RCC 7860 (cell line): ENCODE measurements around the gene PSMA4.
A peak's percentile ranks its signal among the peaks of the same experiment; 100 is the strongest.
"Not testable (repeated sequence)": the region's sequence is repeated elsewhere in the genome, so short reads cannot be mapped to it uniquely, and the experiment has no call there.

Experiments
- DNase-seq: peaks from one replicate; pipeline ENCODE4 v3.0.0-alpha.2; 2015; ENCODE audit warnings: low spot score
- FAIRE-seq: peaks from 2 replicates; lab custom pipeline; 2012; peaks lifted over from hg19 to GRCh38; lab: Jason Lieb, UNC

The PSMA4 gene

GRCh38 chr15:78550815-78551214, 10.6 kb downstream of the PSMA4 start:
- no peak for FAIRE-seq
- DNase-seq, result no peak

- FAIRE-seq (no peak), DNase-seq (no peak)
Measured at GRCh38 chr15:78551902-78552301, 11.7 kb downstream of the PSMA4 start.

GRCh38 chr15:78552597-78552996, 12.4 kb downstream of the PSMA4 start:
- DNase-seq (no peak), FAIRE-seq (no peak)

- not testable (repeated sequence) for DNase-seq, FAIRE-seq
Measured at GRCh38 chr15:78560201-78560600, 20.0 kb downstream of the PSMA4 start.

- DNase-seq (no peak), FAIRE-seq (no peak)
Measured at GRCh38 chr15:78561490-78561889, 21.2 kb downstream of the PSMA4 start.

- FAIRE-seq (no peak), DNase-seq (no peak)
Measured at GRCh38 chr15:78563092-78563491, 22.8 kb downstream of the PSMA4 start.

GRCh38 chr15:78564743-78565096, 24.5 kb downstream of the PSMA4 start:
- DNase-seq, result no peak
- no peak for FAIRE-seq

GRCh38 chr15:78565097-78565950, 25.1 kb downstream of the PSMA4 start, which contains the start of gene CHRNA5:
TSS of gene CHRNA5 (plus strand) at chr15:78565520. CDS start at chr15:78565720, 200 bp downstream.
- DNase-seq (peak; percentile 84), FAIRE-seq (no peak)

GRCh38 chr15:78565951-78566774, 25.9 kb downstream of the PSMA4 start:
- DNase-seq (peak; percentile 11), FAIRE-seq (no peak)

GRCh38 chr15:78567531-78567930, 27.3 kb downstream of the PSMA4 start:
- DNase-seq, result no peak
- no peak for FAIRE-seq

GRCh38 chr15:78570710-78571109, 30.5 kb downstream of the PSMA4 start:
- DNase-seq (no peak), FAIRE-seq (no peak)

- DNase-seq (no peak), FAIRE-seq (no peak)
Measured at GRCh38 chr15:78571382-78571781, 31.1 kb downstream of the PSMA4 start.

- DNase-seq, result no peak
- FAIRE-seq, result no peak
Measured at GRCh38 chr15:78573416-78573815, 33.2 kb downstream of the PSMA4 start.

- FAIRE-seq, result no peak
- no peak for DNase-seq
Measured at GRCh38 chr15:78574944-78575343, 34.7 kb downstream of the PSMA4 start.

GRCh38 chr15:78597583-78597982, 57.3 kb downstream of the PSMA4 start:
- no peak for FAIRE-seq

GRCh38 chr15:78598348-78598747, 58.1 kb downstream of the PSMA4 start:
- FAIRE-seq (no peak), DNase-seq (no peak)

More at GRCh38 chr15:78597583-78597982, 57.3 kb downstream of the PSMA4 start:
- no peak for DNase-seq

- no peak for DNase-seq
- FAIRE-seq, result no peak
Measured at GRCh38 chr15:78599189-78599588, 58.9 kb downstream of the PSMA4 start.
